Spleen (tissue), 11 donors: ENCODE measurements around the gene NRAS. TPM values are rescaled to one million over a fixed set of nuclear protein-coding genes. Genes with fewer than 3 reads are reported as not detected.

ENCODE experiments used
- DNase-seq: peaks from one replicate; pipeline ENCODE4 v3.0.0-alpha.2; 2020
- H3K27ac ChIP-seq, 8 donors: fragments of 200-600 bp; sonication (generic) in 7 of 8; 1 replicate in 4 of 8; 2 replicates in 4 of 8; pipeline versions ENCODE4 v1.5.0 to v1.8.0; 2016 to 2021; ENCODE audit warnings: inconsistent platforms in 4 of 8, mild to moderate bottlenecking in 4 of 8, moderate library complexity in 1 of 8
- H3K27me3 ChIP-seq, 7 donors: fragments of 200-600 bp; sonication (generic) in 6 of 7; replicated peaks in 1 of 7; 1 replicate in 4 of 7; 2 replicates in 3 of 7; pipeline versions ENCODE4 v1.5.0 to v1.8.0; 2016 to 2021; ENCODE audit warnings: inconsistent platforms in 3 of 7, mild to moderate bottlenecking in 1 of 7
- H3K36me3 ChIP-seq, 6 donors: fragments of 200-600 bp; sonication (generic) in 5 of 6; 1 replicate in 4 of 6; 2 replicates in 2 of 6; pipeline versions ENCODE4 v1.5.0 to v1.8.0; 2016 to 2021; ENCODE audit warnings: inconsistent platforms in 2 of 6
- H3K4me1 ChIP-seq, 6 donors: fragments of 200-600 bp; sonication (generic) in 5 of 6; 1 replicate in 3 of 6; 2 replicates in 3 of 6; pipeline versions ENCODE4 v1.5.0 to v1.8.0; 2016 to 2021; ENCODE audit warnings: inconsistent platforms in 3 of 6
- H3K4me3 ChIP-seq, 8 donors: fragments of 200-600 bp; sonication (generic) in 7 of 8; 1 replicate in 4 of 8; 2 replicates in 4 of 8; pipeline versions ENCODE4 v1.5.0 to v1.8.0; 2016 to 2021; ENCODE audit warnings: inconsistent platforms in 4 of 8, mild to moderate bottlenecking in 4 of 8, moderate library complexity in 2 of 8
- H3K9me3 ChIP-seq, 8 donors: fragments of 200-600 bp; sonication (generic) in 7 of 8; 1 replicate in 4 of 8; 2 replicates in 4 of 8; pipeline versions ENCODE4 v1.5.0 to v1.8.0; 2016 to 2021; ENCODE audit warnings: inconsistent platforms in 4 of 8
- CTCF ChIP-seq, 11 experiments: fragments of 200-600 bp in 7 of 11; fragments of 450-650 bp in 4 of 11; sonication (generic) in 4 of 11; IDR thresholded peaks in 8 of 11; conservative IDR thresholded peaks in 3 of 11; 1 replicate in 7 of 11; 2 replicates in 4 of 11; pipeline versions ENCODE4 v1.4.0 to v1.8.0; 2016 to 2021; ENCODE audit warnings: antibody characterized with exemption in 11 of 11, inconsistent platforms in 4 of 11, mild to moderate bottlenecking in 1 of 11
- POLR2A ChIP-seq, 3 donors: fragments of 450-650 bp; IDR thresholded peaks; one replicate each; pipeline ENCODE4 v1.5.1; 2017; ENCODE audit warnings: antibody characterized with exemption in 3 of 3, mild to moderate bottlenecking in 1 of 3
- POLR2AphosphoS5 ChIP-seq, 3 donors: sonication (generic); formaldehyde crosslinking; IDR thresholded peaks; one replicate each; pipeline ENCODE4 v1.5.1; 2017; ENCODE audit warnings: antibody characterized with exemption in 3 of 3
- WGBS, 5 donors: extraction: QIAGEN DNeasy Blood & Tissue Kit in 3 of 5; methylation state at CpG; one replicate each; pipeline versions ENCODE4 v1.1.5 to v1.1.7; 2013 to 2018; 5-methylcytosine and 5-hydroxymethylcytosine counted together
- intact Hi-C: fragments of 100-400 bp; cut with DNase I; formaldehyde crosslinking; loops from one replicate; pipeline ENCODE4 v1.15.0; 2023; ENCODE audit warnings: low total_unique reads
- polyA plus RNA-seq, 3 donors: library from polyadenylated mRNA; stranded (reverse); fragments of 200-250 nt; gene quantifications; one replicate each; pipeline ENCODE4 v1.2.1, GENCODE V29; 2013
- total RNA-seq, 7 donors: library from RNA; depleted of rRNA in 3 of 7; stranded (reverse); fragments of >200 nt in 3 of 7; fragmentation: NEBNext Ultra II Directional in 4 of 7; extraction: Animal tissue kit (Norgen Biotek cat#: 25700) in 4 of 7; gene quantifications; one replicate each; pipeline versions ENCODE4 v1.1.0 to v1.2.1, GENCODE V29; 2016 to 2021
- donor health status: healthy with polysubstance abuse.
- donor health status: DM: no; HTN: no; CAD: no; lungs with moderate emphysema.
- donor health status: DM: no; HTN: no; CAD: no.
- donor health status: Bipolar disorder and iron deficiency.
- donor health status: healthy.
- donor health status: DM: no; HTN: no; CAD: no.
- donor health status: DM: yes; HTN: yes; CAD: no.

Gene NRAS
- total and polyA plus RNA-seq, 10 donors: 14.0 to 45.3 (median 29.0) TPM

GRCh38 chr1:114702737-114703136, 13.8 kb downstream of the NRAS start:
- H3K9me3 ChIP-seq: no peaks in the 10 kb centered on the region
- 85 to 91% (median 87%) methylated on average over 5 of the region's 5 CpGs for WGBS, 5 donors
- H3K27ac ChIP-seq: no peak overlapping the region
- H3K4me3 ChIP-seq: no peak overlapping the region
- H3K27me3 ChIP-seq: no peaks in the 10 kb centered on the region
- no peak for DNase-seq
- peaks cover 0 to 5% (median 0%) of the 10 kb centered on the region in 6 donors for H3K4me1 ChIP-seq
- TF ChIP-seq CTCF (IDR thresholded peaks at IDR 0.05 in 8 of 11, conservative IDR thresholded peaks at IDR 0.05 in 3 of 11) (no peak), POLR2AphosphoS5 (IDR thresholded peaks at IDR 0.05) (no peak), POLR2A (IDR thresholded peaks at IDR 0.05) (no peak)
- peaks cover 4 to 41% (median 18%) of the 10 kb centered on the region in 6 donors for H3K36me3 ChIP-seq
- intact Hi-C loops: no loop called here

- intact Hi-C loops: no loop called here
- Histone ChIP-seq H3K4me3 (no peak overlapping the region), H3K9me3 (no peaks in the 10 kb centered on the region), H3K36me3 (peaks cover 0 to 33% (median 10%) of the 10 kb centered on the region in 6 donors), H3K4me1 (peaks cover 0 to 5% (median 0%) of the 10 kb centered on the region in 6 donors), H3K27ac (no peak overlapping the region), H3K27me3 (no peaks in the 10 kb centered on the region)
- DNase-seq: no peak
- no peak for TF ChIP-seq POLR2AphosphoS5 (IDR thresholded peaks at IDR 0.05)
- TF ChIP-seq POLR2A (IDR thresholded peaks at IDR 0.05): no peak
- TF ChIP-seq CTCF (IDR thresholded peaks at IDR 0.05 in 8 of 11, conservative IDR thresholded peaks at IDR 0.05 in 3 of 11): no peak
- WGBS, 5 donors: 78 to 87% (median 84%) methylated on average over 2 of the region's 2 CpGs
These were observed 14.6 kb downstream of the NRAS start for GRCh38 chr1:114701931-114702330.

- TF ChIP-seq POLR2AphosphoS5 (IDR thresholded peaks at IDR 0.05) (no peak), POLR2A (IDR thresholded peaks at IDR 0.05) (no peak), CTCF (IDR thresholded peaks at IDR 0.05 in 8 of 11, conservative IDR thresholded peaks at IDR 0.05 in 3 of 11) (no peak)
- intact Hi-C loops: no loop called here
- Histone ChIP-seq H3K9me3 (no peaks in the 10 kb centered on the region), H3K36me3 (peaks cover 0 to 15% (median 0%) of the 10 kb centered on the region in 6 donors), H3K27ac (no peak overlapping the region), H3K4me3 (no peak overlapping the region), H3K4me1 (peaks cover 0 to 5% (median 0%) of the 10 kb centered on the region in 6 donors), H3K27me3 (no peaks in the 10 kb centered on the region)
- no peak for DNase-seq
- WGBS, 5 donors: 33 to 41% (median 36%) methylated on average over 4 of the region's 4 CpGs
These were observed 16.5 kb downstream of the NRAS start for GRCh38 chr1:114700036-114700600.

- no peak for TF ChIP-seq CTCF (IDR thresholded peaks at IDR 0.05 in 8 of 11, conservative IDR thresholded peaks at IDR 0.05 in 3 of 11)
- TF ChIP-seq POLR2AphosphoS5 (IDR thresholded peaks at IDR 0.05): no peak
- TF ChIP-seq POLR2A (IDR thresholded peaks at IDR 0.05): no peak
- Histone ChIP-seq H3K27ac (no peak overlapping the region), H3K9me3 (no peaks in the 10 kb centered on the region), H3K36me3 (no peaks in the 10 kb centered on the region), H3K27me3 (no peaks in the 10 kb centered on the region), H3K4me3 (no peak overlapping the region), H3K4me1 (peaks cover 0 to 5% (median 0%) of the 10 kb centered on the region in 6 donors)
- intact Hi-C loops: no loop called here
- no peak for DNase-seq
These were observed 19.8 kb downstream of the NRAS start for GRCh38 chr1:114696810-114697209.
